ENCODE measurements around the gene PMEPA1. TPM values are rescaled to one million over a fixed set of nuclear protein-coding genes. Genes with fewer than 3 reads are reported as not detected.

The PMEPA1 gene
- total RNA-seq, 1 donor from 2014 or later = 0.82 TPM

DNA sequence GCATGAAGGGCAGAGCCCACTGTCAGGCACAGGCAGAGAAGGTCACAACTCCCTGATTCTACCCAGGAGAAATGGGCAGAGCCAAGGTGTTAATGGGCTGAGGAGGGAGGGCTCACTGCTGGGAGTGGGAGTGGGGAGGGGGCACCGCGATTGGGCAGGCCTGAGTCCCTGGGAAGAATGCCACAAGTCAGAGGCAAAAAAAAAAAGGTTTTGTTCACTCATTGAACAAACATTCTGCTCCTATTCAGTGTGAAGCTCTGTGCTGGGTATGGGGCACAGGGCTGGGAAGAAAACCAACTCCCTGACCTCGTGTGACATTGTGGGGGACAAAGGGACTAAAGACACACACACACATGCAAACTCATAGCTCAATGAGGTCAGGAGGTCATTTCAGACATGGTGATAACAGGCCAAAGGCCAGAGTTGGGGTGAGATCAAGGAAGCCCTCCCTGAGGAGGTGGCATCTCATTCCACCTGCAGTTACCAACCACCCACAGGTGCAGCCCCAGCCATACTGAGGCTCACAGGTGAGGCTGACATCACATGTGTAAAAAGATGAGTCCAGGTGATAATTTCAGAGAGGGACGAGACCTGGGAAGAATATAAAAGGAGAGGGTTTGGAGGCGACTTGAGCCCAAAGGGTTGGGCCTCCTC is 3.2 kb upstream of the PMEPA1 start:
- Mint-ChIP-seq H3K27me3 (peaks cover 38% of the 10 kb centered on the region), H3K4me3 (no peak overlapping the region), H3K4me1 (peaks cover 13% of the 10 kb centered on the region), H3K36me3 (ENCODE audit: low read depth) (no peaks in the 10 kb centered on the region), H3K9me3 (no peaks in the 10 kb centered on the region), H3K27ac (no peak overlapping the region)
- no peak for DNase-seq
- intact Hi-C loops (cut with micrococcal nuclease) = loop anchor here (5.0 kb wide), 1 partner anchor 96 kb away; no protein-coding TSS in a partner anchor

DNA sequence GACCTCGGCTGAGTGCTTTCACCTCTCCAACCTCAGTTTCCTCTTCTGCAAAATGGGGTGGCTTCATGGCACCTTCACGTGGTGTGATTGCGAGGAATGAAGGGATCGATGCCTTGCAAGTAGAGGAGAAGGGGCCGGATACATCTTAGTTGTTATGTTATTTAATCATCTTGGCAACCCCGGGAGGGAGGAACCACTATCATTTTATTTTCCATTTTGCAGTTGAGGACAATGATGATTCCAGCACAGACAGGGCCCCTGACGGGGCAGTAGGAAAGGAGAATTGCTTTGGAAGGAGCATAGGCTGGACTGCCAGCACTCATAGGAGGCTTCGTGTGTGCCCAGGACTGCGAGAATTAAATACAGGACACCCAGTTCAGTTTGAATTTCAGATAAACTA is 2.5 kb upstream of the PMEPA1 start:
- Mint-ChIP-seq H3K4me3 (no peak overlapping the region), H3K27ac (no peak overlapping the region), H3K36me3 (ENCODE audit: low read depth) (no peaks in the 10 kb centered on the region), H3K27me3 (peaks cover 42% of the 10 kb centered on the region), H3K9me3 (no peaks in the 10 kb centered on the region), H3K4me1 (peaks cover 13% of the 10 kb centered on the region)
- no peak for DNase-seq
- intact Hi-C loops (cut with micrococcal nuclease) = loop anchor here (5.0 kb wide), 1 partner anchor 95 kb away; no protein-coding TSS in a partner anchor

DNA sequence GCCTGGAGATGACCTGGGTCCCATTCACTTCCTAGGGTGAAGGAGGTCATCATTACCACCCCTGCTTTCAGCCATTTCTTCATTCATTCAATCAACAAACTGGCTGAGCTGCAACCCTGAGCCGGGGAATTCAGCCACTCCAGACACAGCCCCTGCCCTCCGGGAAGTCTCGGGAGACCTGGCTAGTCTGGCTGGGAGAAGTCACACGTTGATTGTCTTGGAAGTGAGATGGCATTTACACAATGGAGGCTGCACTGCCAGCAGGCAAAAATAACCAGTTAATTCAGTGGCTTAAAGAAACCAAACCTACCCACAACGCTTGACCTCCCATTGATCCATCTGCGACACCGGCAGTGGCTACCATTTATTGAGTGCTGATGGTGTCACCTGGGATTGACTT is 2.0 kb upstream of the PMEPA1 start:
- Mint-ChIP-seq H3K4me1 (peaks cover 16% of the 10 kb centered on the region), H3K27ac (no peak overlapping the region), H3K27me3 (peaks cover 46% of the 10 kb centered on the region), H3K36me3 (ENCODE audit: low read depth) (no peaks in the 10 kb centered on the region), H3K9me3 (no peaks in the 10 kb centered on the region), H3K4me3 (no peak overlapping the region)
- DNase-seq = no peak
- intact Hi-C loops (cut with micrococcal nuclease) = loop anchor here (5.0 kb wide), 1 partner anchor 95 kb away; no protein-coding TSS in a partner anchor

DNA sequence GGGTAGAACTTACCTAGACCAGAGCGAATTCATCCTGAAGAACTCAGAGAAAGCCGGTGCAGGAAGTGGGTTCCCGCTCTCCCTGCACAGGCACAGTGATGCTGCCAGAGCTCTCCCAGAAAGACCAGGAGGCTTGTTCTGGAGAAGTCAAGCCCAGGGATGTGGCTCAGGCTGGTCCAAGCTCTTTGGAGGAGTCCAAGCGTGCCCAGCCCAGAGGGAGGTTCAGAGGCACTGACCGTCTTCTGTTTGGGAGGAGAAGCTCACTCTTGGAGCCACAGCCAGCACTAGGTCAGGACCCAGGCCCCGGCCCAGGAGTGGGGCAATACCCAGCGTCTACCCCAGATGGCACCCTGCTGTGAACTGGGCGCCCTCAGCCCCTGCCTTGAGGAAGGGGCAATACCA is 1.5 kb upstream of the PMEPA1 start:
- intact Hi-C loops (cut with micrococcal nuclease) = loop anchor here (5.0 kb wide), 1 partner anchor 94 kb away; no protein-coding TSS in a partner anchor
- Mint-ChIP-seq H3K4me3 (no peak overlapping the region), H3K27ac (no peak overlapping the region), H3K9me3 (no peaks in the 10 kb centered on the region), H3K4me1 (peaks cover 16% of the 10 kb centered on the region), H3K27me3 (peaks cover 47% of the 10 kb centered on the region), H3K36me3 (ENCODE audit: low read depth) (no peaks in the 10 kb centered on the region)
- no peak for DNase-seq

DNA sequence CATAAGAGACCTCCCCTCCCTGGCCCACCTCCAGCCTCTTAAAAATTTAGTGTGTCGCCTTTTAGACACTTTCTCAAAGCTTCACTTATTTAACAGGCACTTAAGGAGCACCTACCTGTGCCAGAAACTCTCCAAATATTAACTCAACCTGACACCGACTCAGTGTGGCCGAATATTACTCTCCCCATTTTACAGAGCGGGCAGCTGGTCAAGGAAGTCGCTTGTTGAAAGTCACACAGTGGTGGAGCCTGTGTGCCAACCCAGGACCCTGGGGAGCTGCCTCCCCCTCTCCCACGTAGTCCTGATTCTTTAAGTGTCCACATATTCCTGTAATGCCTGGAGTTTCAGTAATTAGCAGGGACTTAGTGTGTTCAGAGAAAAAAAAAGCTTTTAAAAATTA is 1.0 kb upstream of the PMEPA1 start:
- no peak for DNase-seq
- intact Hi-C loops (cut with micrococcal nuclease) = loop anchor here (1.0 to 5.0 kb wide), 4 partner anchors 7 to 360 kb away; partner anchors contain the start of gene RAE1
- no peaks in the 10 kb centered on the region for H3K9me3 Mint-ChIP-seq
- no peak overlapping the region for H3K27ac Mint-ChIP-seq
- peak overlapping the region; percentile 80 for H3K4me3 Mint-ChIP-seq
- no peaks in the 10 kb centered on the region for H3K36me3 Mint-ChIP-seq (ENCODE audit: low read depth)
- peaks cover 16% of the 10 kb centered on the region for H3K4me1 Mint-ChIP-seq
- peaks cover 47% of the 10 kb centered on the region for H3K27me3 Mint-ChIP-seq

DNA sequence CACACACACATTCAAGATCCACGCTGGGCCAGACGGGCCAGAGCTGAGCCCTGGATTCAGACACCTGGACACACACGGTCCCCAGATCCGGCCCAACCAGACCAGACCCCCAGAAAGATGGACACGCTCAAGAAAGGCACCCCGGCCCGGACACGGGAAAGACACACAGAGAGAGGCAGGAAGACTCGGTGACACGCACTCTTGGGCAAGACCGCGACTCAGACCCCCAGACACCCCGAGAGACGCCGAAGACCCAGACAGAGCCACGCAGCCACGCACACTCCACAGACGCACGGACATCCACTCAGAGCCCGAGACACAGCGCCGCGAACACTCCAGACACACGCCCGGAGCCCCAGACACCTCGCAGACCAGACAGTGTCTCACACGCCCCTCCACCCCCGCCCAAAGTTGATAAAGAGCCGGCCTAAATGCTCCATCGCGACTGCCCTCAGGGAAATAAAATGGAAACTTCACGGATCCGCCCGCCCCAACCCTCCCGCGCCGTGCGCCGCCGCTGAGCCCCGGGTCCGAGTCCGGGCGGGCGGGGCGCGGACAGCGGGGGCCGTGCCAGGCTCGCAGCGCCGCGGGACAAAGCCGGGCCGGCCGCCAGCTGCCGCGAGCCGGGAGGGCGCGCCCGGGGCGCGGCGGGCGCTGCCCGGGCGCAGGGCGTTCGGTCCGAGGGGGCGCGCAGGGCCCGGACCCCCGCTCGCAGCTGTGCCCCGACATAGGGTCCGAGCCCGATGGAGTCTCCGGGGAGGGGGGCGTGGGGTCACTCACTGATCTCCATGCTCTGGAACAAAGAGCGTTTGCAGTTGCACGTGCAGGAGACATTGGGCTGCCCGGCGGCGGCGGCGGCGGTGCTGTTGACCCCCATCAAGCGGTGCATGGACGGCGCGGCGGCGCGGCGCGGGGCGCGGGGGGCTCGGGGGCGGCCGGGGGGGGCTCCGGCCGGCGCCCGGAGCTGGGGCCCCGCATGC is 831 bp downstream of the PMEPA1 start:
- no peaks in the 10 kb centered on the region for H3K9me3 Mint-ChIP-seq
- H3K4me1 Mint-ChIP-seq = peaks cover 16% of the 10 kb centered on the region
- intact Hi-C loops (cut with micrococcal nuclease) = no loop called here
- peaks cover 46% of the 10 kb centered on the region for H3K27me3 Mint-ChIP-seq
- H3K4me3 Mint-ChIP-seq = peak overlapping the region; percentile 75
- no peaks in the 10 kb centered on the region for H3K36me3 Mint-ChIP-seq (ENCODE audit: low read depth)
- H3K27ac Mint-ChIP-seq = peak overlapping the region; percentile 17
- peak; percentile 58 for DNase-seq

DNA sequence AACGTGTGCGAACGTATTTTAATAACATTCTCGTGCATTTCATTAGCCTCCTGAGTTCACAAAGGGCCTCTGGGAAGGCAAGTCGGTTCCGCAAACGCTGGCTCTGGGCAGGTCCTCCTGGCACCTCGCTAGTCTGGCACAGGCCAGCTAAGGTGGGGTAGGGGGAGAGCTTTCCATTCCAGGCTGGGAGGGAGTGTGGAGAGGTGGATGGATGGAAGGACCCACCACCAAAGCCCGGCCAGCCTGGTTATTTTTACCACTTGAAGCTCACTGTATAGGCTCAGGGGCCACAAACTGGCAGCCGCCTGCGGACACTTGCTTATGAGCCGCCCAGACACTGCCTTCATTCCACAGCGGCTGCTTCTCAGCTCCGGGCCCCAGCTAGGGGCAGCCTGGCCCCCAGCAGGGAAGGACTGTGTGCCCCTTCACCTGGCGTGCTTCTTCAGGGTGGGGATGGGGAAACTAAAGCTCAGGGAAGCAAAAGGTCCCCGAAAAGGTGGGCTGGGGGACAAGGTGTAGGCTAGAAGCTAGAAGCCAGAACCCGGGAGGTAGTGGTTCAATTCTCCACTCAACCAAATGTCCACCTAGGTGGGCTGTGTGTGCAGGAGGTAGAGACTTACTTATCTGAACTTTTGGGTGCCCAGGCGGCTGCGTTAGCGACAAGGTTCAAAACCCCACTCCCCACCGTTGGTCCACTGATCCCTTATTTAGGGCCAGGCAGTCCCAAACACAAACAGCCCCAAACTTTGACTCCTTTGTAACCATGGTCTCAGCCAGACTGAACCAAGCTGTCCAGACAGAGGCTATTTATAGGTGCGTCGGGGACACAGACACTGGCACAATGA is 1.7 kb downstream of the PMEPA1 start:
- Mint-ChIP-seq H3K4me3 (peak overlapping the region; percentile 75), H3K27ac (peak overlapping the region; percentile 17), H3K9me3 (no peaks in the 10 kb centered on the region), H3K27me3 (peaks cover 46% of the 10 kb centered on the region), H3K36me3 (ENCODE audit: low read depth) (no peaks in the 10 kb centered on the region), H3K4me1 (peaks cover 16% of the 10 kb centered on the region)
- intact Hi-C loops (cut with micrococcal nuclease) = no loop called here
- no peak for DNase-seq

DNA sequence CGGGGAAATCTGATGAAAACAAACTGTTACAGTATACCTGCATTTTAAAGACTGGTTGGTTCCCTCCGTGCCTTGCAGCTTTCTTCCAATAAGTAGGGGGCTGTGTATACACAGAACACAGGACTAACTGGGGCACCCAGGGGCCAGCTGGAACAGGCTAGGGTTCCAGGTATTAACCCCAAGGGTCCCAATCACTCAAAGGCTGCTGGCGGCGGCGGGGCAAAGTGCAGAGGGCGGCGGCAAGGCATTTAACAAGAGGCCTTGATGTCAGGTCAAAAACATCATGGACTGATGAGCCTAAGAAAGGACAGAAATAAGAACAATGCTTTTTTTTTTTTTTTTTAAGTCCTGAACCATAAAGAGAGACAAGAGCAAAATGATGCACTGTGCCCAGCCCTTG is 2.5 kb downstream of the PMEPA1 start:
- no peaks in the 10 kb centered on the region for H3K9me3 Mint-ChIP-seq
- peaks cover 16% of the 10 kb centered on the region for H3K4me1 Mint-ChIP-seq
- peak overlapping the region; percentile 34 for H3K4me3 Mint-ChIP-seq
- no peaks in the 10 kb centered on the region for H3K36me3 Mint-ChIP-seq (ENCODE audit: low read depth)
- no peak for DNase-seq
- no peak overlapping the region for H3K27ac Mint-ChIP-seq
- H3K27me3 Mint-ChIP-seq = peaks cover 47% of the 10 kb centered on the region
- intact Hi-C loops (cut with micrococcal nuclease) = no loop called here

DNA sequence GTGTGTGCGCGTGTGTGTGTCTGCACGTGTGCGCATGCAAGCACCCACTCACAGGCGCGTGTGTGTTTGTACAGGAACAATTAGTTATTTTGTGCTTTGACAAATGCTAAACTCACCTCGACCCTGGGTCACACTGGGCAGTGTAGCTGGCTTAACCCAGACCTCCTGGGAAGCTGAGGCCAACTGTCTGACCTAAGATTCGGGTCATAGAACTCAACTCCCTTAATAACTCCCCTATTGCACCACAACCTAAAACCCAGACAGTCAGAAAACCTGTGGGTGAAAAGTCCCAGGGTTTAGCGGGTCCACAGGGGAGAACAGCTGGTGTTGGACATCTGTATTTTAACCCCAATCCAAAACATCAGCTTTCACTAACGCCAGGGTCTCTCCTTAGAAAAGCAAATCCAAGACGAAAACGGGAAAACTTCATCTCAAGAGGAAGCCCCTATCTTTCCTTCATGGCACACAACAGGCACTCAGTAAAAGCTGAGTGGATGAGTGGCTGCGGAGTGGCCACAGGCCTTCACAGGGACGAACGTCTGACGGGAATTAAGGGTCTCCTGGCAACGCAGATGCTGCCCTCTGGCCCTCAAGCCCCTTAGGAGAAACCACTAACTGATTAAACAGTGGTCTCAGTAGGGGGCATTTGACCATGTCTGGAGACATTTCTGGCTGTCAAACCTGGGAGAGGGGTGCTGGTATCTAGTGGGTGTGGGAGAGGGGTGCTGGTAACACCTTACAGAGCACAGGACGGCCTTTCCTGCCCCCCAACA is 4.5 kb downstream of the PMEPA1 start:
- Mint-ChIP-seq H3K4me3 (no peak overlapping the region), H3K9me3 (no peaks in the 10 kb centered on the region), H3K27ac (no peak overlapping the region), H3K36me3 (ENCODE audit: low read depth) (no peaks in the 10 kb centered on the region), H3K27me3 (peaks cover 35% of the 10 kb centered on the region), H3K4me1 (peaks cover 10% of the 10 kb centered on the region)
- no peak for DNase-seq
- intact Hi-C loops (cut with micrococcal nuclease) = no loop called here

DNA sequence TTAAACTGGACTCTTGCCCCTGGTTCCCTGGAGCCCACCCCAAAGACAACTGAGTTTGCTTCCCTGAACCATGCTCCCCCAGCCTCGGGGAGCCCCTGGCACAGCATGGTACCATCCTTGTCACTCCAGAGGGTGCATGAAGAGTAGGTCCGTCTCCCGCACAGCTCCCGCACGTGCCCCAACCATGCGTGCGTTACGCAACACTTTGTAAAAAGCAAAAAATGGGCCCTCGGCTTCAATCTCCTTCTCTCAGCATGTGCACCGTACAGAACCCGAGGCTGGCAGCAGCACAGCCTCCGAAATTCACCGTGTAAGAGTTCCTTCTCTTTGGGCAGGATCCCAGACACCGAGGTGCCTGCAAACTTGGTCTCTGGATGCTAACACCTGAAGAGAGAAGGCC is 5.6 kb downstream of the PMEPA1 start:
- peaks cover 34% of the 10 kb centered on the region for H3K27me3 Mint-ChIP-seq
- H3K9me3 Mint-ChIP-seq = no peaks in the 10 kb centered on the region
- H3K27ac Mint-ChIP-seq = no peak overlapping the region
- peaks cover 8% of the 10 kb centered on the region for H3K4me1 Mint-ChIP-seq
- DNase-seq = no peak
- H3K4me3 Mint-ChIP-seq = no peak overlapping the region
- intact Hi-C loops (cut with micrococcal nuclease) = no loop called here
- H3K36me3 Mint-ChIP-seq (ENCODE audit: low read depth) = no peaks in the 10 kb centered on the region

DNA sequence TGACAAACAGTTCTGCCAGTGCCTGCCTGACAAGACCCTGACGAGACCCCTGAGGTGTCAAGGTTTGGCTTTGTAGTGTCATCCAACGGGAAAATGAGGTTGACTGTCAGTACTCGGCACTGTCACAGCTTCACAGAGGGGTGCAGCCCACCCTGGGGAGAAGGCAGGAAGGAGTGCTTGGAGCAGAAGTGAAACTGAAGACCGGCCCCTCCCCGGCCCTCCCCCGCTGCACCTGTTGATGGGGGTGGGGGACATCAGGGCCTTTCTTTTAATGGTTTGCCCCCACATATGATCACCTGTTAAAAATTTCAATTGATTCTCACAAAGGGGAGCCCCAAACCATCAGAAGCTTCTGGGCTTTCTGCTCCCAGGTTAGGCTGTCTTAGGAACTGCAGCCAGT is 6.8 kb downstream of the PMEPA1 start:
- Mint-ChIP-seq H3K4me1 (peaks cover 11% of the 10 kb centered on the region), H3K27me3 (peaks cover 26% of the 10 kb centered on the region), H3K36me3 (ENCODE audit: low read depth) (no peaks in the 10 kb centered on the region), H3K27ac (no peak overlapping the region), H3K4me3 (no peak overlapping the region), H3K9me3 (no peaks in the 10 kb centered on the region)
- intact Hi-C loops (cut with micrococcal nuclease) = no loop called here
- DNase-seq = no peak

DNA sequence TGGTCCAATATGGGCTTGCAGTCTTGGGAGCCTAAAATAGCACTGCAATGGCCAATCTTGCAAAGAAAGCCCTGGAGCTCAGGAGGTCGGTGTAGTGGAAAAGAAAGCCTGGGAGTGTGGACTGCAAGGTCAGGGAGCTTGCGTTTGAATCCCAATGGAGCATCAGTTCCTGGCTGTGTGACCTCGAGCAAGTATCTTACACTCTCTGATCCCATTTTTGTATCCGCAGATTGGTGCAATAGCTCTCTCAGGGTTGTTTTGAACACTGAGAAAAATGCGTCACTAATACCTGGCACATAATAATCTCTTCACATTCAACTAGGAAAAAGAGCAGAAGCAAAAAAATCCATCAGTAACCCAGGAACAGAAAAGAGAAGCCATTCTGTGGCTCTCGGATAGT is 7.3 kb downstream of the PMEPA1 start:
- no peak overlapping the region for H3K4me3 Mint-ChIP-seq
- peaks cover 21% of the 10 kb centered on the region for H3K27me3 Mint-ChIP-seq
- H3K9me3 Mint-ChIP-seq = no peaks in the 10 kb centered on the region

DNA sequence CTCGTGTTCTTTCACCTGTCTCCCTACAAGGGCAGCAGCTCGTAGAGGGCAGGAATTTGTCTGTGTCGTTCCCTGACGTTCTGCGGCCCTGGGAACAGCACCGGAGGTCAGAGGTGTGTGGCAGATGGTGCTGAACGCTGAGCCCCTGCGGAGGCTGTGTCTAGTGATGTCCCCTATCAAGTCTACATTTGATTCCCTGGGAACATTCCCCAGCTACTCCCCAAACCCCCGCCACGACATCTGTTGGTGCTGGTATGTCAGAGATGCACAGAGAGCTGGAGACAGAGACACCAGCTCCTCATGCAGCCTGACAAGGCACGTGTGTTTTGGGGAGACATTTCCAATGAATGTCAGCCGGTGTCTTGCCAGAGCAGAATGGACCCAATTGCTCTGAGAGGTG is 7.7 kb downstream of the PMEPA1 start:
- DNase-seq = no peak

More for the DNA sequence above, 7.3 kb downstream of the PMEPA1 start:
- H3K4me1 Mint-ChIP-seq = peaks cover 12% of the 10 kb centered on the region
- H3K36me3 Mint-ChIP-seq (ENCODE audit: low read depth) = no peaks in the 10 kb centered on the region
- no peak for DNase-seq
- intact Hi-C loops (cut with micrococcal nuclease) = no loop called here
- no peak overlapping the region for H3K27ac Mint-ChIP-seq

More for the DNA sequence above, 7.7 kb downstream of the PMEPA1 start:
- Mint-ChIP-seq H3K4me3 (no peak overlapping the region), H3K36me3 (ENCODE audit: low read depth) (no peaks in the 10 kb centered on the region), H3K9me3 (no peaks in the 10 kb centered on the region), H3K4me1 (peaks cover 10% of the 10 kb centered on the region), H3K27me3 (peaks cover 16% of the 10 kb centered on the region), H3K27ac (no peak overlapping the region)
- intact Hi-C loops (cut with micrococcal nuclease) = no loop called here
